Measurements from ENCODE around the gene IRX3.

DNA sequence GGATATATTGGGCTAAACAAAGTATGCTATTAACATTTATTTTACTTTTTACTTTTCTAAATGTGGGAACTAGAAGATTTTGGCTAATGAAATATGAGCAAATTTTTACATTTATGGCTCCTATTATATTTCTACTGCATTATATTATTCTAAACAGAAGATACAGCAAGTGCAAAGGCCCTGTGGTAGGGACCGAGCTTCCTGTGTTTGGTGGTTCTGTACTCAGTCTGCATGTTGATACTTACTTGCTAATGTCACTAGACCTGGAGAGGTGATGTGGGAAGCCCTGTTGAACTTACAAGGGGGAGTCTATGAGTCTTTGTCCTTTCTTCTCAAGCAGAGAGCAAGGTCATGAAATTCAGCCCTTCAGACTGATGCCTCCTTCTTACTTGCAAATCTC lies 10.0 kb upstream of the IRX3 start:
- TF ChIP-seq CTCF (IDR thresholded peaks at IDR 0.05): no peak
- no peak for TF ChIP-seq POLR2A (IDR thresholded peaks at IDR 0.05)
